M059J (cell line): ENCODE data around the gene CDH4. TPM values are rescaled to one million over a fixed set of nuclear protein-coding genes. Genes with fewer than 3 reads are reported as not detected.

Experiments
- DNase-seq: peaks from one replicate; pipeline ENCODE4 v3.0.0-alpha.2; 2012; ENCODE audit warnings: low read depth
- total RNA-seq: library from RNA; depleted of rRNA; stranded (reverse); fragments of >200 nt; shearing (Covaris generic); gene quantifications from 2 replicates; pipeline ENCODE4 v1.2.3, GENCODE V29; 2014

Gene CDH4
- total RNA-seq, 1 experiment from 2014 or later = 7.8 TPM

DNA sequence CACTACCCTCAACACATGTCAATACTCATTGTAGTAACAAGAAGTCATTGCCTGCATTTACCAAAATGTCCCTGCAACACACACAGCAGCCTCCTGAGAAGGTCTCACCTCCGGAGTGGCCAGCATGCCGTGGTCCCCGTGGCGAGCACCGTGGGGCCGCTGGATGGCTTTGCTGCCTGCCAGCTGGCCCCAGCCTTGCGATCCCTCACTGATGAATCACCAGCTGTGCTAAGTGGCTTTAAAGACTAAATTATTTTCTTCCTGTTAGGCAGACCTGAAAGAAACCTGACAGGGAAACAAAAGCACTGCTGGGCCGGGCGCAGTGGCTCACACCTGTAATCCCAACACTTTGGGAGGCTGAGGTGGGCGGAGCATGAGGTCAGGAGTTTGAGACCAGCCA lies 306.7 kb downstream of the CDH4 start:
- peak; percentile 63 for DNase-seq

DNA sequence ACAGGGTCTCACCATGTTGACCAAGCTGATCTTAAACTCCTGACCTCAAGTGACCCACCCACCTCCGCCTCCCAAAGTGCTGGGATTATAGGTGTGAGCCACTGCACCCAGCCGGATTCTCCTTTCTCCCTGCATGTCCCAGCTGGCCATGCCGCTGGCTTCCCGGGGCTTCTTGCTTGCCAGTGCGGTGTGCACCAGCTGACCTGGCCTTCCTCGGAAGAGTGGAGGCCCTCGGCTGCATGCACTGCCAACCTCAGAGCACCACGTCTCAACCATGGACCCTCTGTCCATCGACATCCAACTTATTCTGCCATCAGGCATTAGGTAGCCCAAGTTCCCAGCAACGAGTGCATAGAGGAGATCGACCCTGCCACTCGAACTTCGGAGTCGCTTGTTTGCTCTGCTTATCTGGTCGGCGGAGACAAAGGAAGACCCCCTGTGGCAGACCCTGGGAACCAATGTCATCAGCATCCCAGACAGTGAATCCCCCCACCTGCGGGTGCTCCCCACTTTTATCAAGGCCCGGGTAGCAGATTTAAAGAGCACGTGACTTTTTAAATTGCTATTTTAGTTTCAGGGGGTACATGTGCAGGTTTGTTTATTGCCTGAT lies 307.8 kb downstream of the CDH4 start:
- DNase-seq = no peak

DNA sequence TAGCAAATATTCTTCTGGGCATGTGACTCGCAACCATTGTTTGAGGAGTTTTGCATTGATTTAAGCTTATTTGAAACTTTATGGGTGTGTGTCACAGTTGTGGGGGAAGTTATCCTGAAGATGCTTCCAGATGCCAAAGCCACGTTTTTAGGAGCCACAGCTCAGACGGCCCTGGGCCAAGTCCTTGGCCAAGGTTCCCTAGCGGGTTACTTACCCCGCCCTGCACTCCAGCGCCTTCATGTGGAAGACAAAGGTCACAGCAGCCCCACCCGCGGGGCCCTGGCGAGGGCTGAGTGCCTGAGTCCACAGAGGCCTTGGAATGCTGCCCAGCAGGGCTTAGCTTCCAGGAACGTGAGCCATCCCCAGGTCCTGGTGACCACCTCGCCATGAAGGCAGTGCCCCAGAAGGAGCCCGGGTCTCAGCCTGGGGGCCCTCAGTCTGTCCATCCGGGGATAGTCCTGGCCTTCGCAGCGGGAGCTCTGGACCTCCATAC lies 308.3 kb downstream of the CDH4 start:
- DNase-seq = peak; percentile 79

DNA sequence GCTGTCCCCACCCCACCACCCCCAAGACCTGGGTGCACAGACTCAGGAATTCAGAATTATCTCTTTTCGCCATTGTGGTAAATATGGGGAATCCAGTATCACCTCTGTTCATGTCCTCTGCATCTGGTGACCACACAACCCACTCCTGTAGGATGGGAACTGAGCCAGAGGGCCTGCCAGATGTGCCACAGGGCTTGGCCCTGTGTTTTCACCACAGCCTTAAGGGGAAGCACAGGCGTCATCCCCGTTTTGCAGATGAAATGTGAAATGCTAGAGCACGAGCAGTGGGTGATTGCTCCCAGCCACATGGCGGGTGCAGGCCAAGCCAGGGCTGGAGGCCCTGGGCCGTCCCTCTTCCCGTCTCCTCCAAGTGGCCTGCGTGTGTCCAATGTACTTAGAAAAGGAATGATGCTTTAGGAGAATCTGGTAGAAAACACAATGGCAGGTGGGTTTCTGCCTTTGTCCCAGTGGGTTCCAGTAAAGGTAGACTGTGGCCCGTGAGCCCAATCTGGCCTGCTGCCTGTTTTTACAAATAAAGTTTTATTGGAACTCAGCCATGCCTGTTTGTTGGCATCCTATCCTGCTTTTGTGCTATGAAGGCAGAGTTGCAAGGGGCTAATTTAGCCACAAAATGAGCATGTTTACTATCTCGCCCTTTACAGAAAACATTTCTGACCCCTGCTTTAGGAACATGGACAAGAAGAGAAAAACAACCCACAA lies 309.2 kb downstream of the CDH4 start:
- no peak for DNase-seq

DNA sequence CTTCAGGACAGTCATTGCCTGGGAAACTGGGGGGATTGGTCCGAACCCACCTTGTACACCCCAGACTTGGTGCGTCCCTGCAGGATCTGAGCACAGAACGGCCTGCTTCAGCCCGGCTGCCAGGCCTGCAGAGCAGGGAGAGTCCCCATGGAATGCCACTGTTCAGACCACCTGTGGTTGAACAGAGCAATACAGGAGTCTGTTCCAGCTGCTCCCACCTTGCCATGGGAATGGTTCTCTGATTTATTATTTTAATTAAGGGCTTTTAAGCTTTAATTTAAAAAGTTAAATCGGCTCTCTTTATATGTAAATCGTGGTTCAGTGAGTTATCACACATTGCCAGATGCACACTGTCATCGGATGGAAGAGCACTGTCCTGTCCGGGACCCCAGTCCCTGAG lies 310.4 kb downstream of the CDH4 start:
- no peak for DNase-seq

DNA sequence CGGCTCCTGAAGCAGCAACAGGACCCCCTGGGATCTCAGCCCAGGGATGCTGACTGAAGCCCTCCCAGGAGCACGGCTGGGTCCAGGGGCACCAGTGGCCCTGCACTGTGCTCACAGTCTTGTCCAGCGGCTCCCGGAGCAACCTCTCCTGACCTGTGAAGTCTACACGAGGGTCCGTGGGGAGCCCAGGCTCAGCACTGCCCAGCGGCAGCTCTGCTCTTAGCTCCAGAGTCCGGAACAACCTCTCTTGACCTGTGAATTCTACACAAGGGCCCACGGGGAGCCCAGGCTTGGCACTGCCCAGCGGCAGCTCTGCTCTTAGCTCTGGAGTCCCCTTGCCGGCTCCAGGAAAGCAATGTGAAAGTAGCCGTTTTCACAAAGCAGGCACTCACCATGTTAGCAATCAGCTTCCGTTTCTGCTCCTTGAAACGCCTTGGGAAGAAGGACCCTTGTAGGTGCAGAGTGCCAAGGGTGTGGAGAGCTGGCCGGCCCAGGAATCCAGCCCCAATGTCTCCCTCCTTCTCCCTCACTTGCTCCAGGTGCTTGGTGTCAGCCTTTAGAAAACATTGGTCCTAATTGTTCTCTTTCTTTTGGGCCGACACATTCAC lies 310.9 kb downstream of the CDH4 start:
- DNase-seq = no peak

DNA sequence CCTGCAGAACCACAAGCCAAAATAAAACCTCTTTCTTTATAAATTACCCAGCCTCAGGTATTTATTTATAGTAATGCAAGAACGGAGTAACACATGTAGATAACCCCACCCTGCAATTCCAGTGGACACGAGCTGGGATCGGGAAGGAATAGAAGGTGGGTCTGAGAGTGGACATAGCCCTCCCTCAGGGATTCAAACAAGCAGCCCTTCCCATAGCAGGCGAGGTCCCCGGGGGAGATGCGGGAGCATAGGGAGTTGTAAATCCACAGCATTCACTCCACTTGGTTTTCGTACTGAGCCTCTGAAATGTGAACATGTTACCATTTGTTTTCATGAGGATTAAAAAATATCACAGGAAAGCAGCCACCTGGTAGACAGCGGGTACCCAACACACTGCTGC lies 312.6 kb downstream of the CDH4 start:
- DNase-seq = no peak

DNA sequence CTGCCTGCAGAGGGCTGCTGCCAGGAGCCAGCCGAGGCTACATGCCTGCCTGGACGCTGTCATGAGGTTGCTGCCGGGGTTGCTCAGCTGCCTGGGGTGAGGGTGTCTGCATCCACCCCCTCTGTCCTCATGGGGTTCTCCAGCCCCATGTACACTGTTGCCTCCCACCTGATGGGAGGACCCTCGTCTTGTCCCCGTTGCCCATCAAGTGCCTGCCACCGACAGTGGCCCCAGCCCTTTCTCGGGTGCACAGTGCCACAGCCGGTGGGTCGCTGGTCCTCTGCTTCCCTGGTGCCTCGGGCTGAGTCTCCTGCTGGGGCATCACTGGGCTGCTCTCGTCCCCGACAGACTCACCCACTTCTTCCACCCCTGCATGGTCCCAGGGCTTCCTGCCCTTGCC lies 313.7 kb downstream of the CDH4 start:
- DNase-seq = no peak

DNA sequence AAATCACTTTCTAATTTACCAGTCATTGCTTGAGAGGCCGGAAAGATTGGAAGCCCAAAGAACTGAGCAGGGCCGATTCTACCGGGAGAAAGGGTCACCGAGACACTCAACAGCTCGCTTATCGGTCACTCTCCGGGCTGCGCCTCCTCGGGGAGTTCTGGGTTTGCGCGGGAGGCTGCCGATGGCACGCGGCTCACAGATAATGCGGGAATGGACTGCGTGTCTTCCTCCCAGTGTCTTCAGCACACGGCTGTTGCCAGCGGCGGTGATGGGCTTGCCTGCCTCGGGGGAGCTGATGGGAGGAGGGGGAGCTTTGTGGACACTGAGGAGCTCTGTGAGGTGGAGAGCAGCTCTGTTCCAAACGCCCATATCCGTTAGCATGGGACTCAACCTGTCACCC lies 314.6 kb downstream of the CDH4 start:
- DNase-seq = no peak

DNA sequence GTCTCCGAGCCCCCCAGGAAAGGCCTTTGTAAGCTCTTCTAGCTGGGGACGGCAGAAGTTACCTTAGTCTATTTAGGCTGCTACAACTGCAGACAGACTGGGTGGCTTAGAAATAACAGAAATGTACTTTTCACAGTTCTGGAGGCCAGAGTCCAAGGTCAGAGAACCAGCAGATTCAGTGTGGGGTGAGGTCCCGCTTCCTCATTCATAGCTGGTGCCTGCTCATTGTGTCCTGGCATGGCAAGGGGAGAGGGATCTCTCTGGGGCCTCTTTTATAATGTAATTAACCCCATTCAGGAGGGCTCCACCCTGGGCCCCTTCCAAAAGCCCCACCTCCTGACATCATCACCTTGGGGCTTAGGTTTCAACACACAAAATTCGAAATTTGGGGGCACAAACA lies 315.1 kb downstream of the CDH4 start:
- no peak for DNase-seq

DNA sequence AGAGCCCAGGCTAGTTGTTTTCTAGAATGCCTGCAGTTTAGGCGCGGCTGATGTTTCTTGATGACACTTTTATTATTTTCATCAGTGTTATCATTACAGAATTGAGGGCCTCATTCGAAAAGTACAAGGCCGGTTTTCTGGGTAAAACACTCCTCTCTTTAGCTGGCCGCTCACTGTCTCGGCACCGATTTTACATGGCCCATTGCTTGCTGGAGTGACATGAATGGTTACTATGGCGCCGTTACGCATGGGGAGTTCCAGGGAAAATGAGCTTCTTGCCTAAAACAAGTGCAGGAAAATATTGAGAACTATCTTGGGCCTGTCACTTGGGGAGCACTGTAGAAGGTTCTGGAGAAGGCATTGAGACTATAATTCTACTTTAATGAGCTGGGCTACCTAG lies 317.8 kb downstream of the CDH4 start:
- no peak for DNase-seq

DNA sequence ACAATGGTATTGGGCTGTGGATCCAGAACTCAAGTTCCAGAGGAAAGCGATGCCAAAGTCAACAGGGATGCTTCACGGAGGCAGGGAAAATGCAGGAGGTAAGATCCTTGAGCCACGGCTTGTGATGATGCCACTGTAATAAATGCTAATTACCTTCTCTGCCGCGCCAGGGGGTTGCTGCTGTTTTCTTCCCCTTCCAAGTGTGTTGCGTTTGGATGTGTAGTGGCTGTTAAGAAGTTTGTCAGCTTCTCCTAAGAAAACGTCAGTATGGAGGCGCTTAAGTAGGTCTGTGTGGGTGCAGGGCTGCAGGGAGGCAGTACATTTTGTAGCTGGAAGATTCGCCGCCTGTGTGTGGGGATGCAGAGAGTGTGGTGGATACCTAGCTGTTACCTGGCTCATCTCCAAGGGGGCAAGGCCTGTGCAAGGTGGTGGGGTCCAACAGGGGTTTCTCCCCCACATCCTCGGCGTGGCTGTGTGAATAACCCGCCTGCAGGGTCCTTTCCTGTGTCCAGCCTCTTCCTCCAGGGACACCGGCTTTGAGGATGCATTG lies 318.7 kb downstream of the CDH4 start:
- DNase-seq = no peak

DNA sequence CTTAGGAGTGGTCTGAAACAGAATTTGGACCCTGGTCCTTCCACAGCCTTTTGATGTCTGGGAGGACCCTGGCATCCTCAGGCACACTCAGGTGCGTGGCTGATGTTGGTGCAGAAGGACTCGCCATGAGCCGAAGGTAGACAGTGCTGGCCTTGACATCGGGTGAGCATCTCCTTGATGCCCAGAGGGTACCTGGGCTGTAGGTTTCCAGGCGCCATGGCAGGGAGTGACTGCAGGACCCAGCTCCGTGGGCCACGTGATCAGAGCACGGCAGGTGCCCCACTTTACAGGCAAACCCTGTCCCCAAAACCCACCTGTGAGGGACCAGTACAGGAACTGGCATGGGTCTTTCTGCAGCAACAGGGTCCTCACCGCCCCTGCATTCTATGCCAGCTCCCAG lies 319.2 kb downstream of the CDH4 start:
- DNase-seq = no peak

DNA sequence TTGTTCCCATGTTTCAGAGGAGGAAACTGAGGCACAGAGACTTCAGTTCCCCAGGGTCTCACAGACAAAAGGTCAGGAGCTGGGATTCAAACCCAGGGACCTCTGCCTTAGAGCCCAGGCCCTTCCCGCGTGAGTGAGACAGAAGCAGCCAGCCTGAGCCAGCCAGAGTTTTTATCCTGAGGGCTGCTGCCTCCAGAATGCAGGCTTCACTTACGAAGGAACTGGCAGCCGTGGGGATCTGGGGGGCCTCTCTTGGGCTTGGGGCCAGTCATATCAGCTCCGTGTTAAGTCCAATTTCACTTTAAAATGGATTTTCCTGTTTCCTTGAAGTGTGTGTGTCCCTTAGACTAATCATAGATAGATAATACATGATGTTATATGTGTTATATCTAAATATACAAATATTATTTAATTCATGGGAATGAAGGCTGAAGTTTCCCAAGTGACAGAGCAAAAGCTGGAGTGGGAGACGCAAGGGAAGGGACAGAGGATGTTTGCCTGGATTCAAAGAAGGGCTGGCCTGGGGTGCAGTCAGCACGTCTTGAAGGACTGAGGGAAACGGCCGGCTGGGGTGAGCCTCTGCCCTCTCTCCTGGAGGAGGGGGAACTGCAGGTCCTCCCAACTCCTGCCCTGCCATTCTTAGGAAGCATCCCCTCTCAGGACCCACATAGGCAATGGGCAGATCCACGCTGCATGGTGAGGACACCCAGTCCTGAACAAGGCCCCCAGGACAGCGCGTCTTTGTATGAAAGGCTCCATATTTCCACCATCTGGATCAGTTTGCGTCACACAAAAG lies 320.1 kb downstream of the CDH4 start:
- no peak for DNase-seq

DNA sequence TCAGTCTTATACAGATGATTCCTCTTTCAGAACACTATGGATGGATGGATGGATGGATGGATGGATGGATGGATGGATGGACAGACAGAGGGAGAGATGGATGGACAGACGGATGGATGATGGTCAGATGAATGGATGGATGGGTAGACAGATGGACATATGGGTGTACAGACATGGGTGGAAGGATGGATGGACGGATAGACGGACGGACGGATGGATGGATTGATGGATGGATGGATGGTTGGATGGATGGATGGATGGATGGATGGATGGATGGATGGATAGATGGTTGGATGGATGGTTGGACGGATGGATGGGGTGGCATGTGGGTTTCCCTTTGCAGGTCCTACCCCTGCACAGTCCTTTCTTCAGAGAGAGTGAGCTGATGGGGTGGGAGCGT lies 320.7 kb downstream of the CDH4 start:
- DNase-seq = no peak

DNA sequence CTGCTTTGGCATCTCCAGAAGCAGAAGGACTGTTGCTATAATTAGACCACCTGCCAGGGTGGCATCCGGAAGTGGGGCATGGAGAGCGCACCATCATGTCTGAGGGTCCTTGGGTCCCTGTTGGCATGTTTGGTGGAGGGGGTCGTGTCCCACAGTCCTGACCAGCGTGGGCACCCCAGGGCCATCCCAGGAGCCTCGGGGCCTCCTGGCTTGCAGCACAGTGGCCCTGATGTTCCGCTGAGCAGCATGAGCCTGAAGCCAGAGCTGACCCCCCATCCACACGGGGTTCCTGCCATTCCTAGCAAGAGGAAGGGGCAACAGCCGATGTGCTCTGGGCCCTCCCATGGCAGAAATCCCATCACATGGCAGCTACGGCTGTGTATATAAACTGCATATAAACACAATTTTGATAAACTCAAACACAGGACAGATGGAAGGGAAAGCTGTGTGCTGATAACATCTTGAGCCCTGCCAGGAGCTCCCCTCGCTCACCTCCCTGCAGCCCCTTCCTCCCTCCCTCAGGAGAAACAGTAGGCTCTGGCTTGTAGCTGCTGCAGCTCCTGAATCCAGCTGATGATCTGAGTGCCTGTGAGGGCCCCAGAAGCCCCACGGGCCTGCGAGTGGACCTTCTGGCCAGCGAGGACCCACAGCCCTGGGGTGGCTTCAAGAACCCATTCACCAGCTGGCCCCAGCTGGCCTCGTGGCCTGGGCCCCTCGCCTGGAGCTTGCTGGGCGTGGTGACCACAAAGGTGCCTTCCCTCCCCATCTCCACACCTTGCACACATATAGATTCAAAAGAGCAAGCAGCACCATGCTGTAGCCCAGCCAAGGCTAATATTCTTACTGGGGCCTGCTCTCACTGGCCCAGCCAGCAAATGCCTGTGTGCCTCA lies 321.6 kb downstream of the CDH4 start:
- no peak for DNase-seq

DNA sequence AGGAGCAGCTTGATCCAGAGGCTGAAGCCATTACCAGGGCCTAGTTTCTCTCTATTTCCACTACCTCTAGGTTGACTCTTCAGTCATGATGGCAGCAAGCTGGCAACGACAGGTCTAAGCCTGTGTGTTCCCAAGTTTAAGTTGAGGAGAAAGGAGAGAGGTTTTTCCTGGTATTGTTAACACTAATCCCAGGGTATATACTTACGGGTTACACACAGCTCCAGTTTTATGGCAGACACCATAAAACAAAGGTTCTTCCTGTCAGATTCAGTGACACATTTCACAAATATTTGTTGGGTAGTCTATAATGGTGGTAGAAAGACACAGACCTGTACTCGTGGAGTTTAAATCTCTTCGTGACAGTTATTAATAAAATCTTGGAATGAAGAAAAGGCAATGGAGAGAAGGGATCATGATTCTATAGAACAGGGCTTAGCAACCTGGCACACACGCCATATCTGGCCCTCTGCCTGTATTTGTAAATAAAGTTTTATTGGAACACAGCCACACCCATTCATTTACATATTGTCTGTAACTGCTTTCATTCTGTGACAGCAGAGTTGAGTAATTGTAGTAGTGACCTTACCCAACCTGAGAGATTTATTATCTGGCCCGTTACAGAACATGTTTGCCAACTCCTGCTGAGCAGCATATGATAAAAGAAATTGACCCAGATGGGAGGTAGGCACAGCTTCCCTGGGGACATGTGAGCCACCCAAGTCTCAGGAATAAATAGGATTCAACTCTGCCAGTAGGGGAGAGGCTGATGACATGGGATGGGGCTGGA lies 323.3 kb downstream of the CDH4 start:
- DNase-seq = peak; percentile 57

DNA sequence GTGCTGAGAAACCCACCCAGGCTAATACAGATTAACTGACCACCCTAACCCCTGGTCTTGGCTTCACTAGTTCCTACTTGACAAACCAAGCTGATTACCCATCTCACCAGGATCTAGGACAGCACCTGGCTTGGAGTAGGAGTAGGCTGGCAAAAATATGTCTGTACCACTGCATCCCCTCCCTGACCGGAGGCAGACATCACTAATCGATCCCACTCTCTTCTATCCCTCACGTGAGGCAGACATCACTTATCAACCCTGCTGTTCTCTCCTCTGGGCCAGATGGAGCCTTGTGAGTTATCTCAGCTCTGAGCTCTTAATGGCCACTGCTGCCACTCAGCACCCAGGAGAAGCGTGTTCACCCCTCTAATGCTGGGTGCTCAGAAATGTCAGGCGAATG lies 324.3 kb downstream of the CDH4 start:
- DNase-seq = no peak

DNA sequence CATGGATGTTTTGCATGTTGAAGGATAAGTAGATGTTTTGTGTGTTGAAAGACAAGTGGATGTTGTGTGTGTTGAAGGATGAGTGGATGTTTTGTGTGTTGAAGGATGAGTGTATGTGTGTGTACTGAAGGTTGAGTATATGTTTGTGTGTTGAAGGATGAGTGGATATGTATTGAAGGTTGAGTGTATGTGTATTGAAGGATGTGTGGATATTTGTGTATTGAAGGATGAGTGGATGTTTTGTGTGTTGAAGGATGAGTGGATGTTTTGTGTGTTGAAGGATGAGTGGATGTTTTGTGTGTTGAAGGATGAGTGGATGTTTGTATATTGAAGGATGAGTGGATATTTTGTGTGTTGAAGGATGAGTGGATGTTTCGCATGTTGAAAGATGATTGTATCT lies 325.0 kb downstream of the CDH4 start:
- no peak for DNase-seq

DNA sequence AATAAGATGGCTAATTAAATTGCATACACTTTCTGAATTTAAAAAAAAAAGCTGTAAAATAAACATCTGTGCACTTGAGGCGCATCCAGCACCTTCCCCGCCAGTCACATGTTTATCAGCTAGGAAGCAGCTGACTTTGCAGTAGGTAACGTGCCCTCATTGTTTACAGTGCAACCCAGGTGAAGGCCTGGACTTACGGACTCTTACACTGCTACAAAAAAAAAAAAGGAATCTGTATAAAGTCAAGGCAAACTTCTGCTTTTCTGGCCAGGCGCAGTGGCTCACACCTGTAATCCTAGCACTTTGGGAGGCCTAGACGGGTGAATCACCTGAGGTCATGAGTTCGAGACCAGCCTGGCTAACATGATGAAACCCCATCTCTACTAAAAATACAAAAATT lies 327.8 kb downstream of the CDH4 start:
- DNase-seq = no peak
